HG03045 (cell line): ENCODE data around the gene UBE2M.
"Not testable (repeated sequence)": the region's sequence is repeated elsewhere in the genome, so short reads cannot be mapped to it uniquely, and the experiment has no call there.

Source experiments
- ATAC-seq: cut with Tn5 transposase; IDR thresholded peaks from one replicate; pipeline ENCODE4 v1.9.1; 2021; ENCODE audit warnings: mild to moderate bottlenecking, moderate library complexity; ENCODE audit not compliant: unreplicated experiment

UBE2M gene

GRCh38 chr19:58558066-58558622 is at the start of gene UBE2M:
Gene UBE2M (minus strand): TSS chr19:58558611. CDS start chr19:58558381, 230 bp downstream.
- ATAC-seq, result peak; percentile 2

- ATAC-seq, result not testable (repeated sequence)
Observed at GRCh38 chr19:58607213-58607612, 48.8 kb upstream of the UBE2M start.

- ATAC-seq, result not testable (repeated sequence)
Observed at GRCh38 chr19:58606251-58606896, 48.0 kb upstream of the UBE2M start.

GRCh38 chr19:58586133-58586765 is 27.8 kb upstream of the UBE2M start:
- ATAC-seq, result no peak

GRCh38 chr19:58585442-58586132 is 27.2 kb upstream of the UBE2M start:
- no peak for ATAC-seq

- no peak for ATAC-seq
Observed at GRCh38 chr19:58584498-58585441, 26.4 kb upstream of the UBE2M start.

- ATAC-seq, result no peak
Observed at GRCh38 chr19:58582985-58583384, 24.6 kb upstream of the UBE2M start.

GRCh38 chr19:58581227-58582141 is 23.1 kb upstream of the UBE2M start:
- no peak for ATAC-seq

GRCh38 chr19:58579473-58580142 is 21.2 kb upstream of the UBE2M start:
- no peak for ATAC-seq

- ATAC-seq, result no peak
Observed at GRCh38 chr19:58578012-58578925, 19.9 kb upstream of the UBE2M start.

- ATAC-seq, result not testable (repeated sequence)
Observed at GRCh38 chr19:58577581-58577980, 19.2 kb upstream of the UBE2M start.

- peak; percentile 40 for ATAC-seq
Observed at GRCh38 chr19:58575183-58576041, 17.0 kb upstream of the UBE2M start.

GRCh38 chr19:58573658-58574164 is 15.3 kb upstream of the UBE2M start:
- no peak for ATAC-seq

- ATAC-seq, result peak; percentile 60
Observed at GRCh38 chr19:58572818-58573657, 14.6 kb upstream of the UBE2M start, which contains the start of gene MZF1. Gene MZF1 (minus strand): TSS chr19:58573335. CDS start chr19:58571389, 1,946 bp downstream.

- no peak for ATAC-seq
Observed at GRCh38 chr19:58572026-58572817, 13.8 kb upstream of the UBE2M start.
